Omental fat pad (tissue), 4 donors: ENCODE data around the gene ABHD17A. TPM values are rescaled to one million over a fixed set of nuclear protein-coding genes. Genes with fewer than 3 reads are reported as not detected.

Experiments
- ATAC-seq: fragments of 150-250 bp; one replicate; pipeline ENCODE4 v1.9.1; 2016; ENCODE audit warnings: mild to moderate bottlenecking, moderate library complexity; ENCODE audit not compliant: low FRiP score
- DNase-seq: peaks from one replicate; pipeline ENCODE4 v3.0.0-alpha.2; 2019; ENCODE audit warnings: low spot score
- total RNA-seq, 4 donors: library from RNA; depleted of rRNA; stranded (reverse); fragments of >200 nt; gene quantifications; one replicate each; pipeline ENCODE4 v1.1.0, GENCODE V29; 2016
- TF ChIP-seq, protein P1 (sequence below), 3 donors: fragments of 450-650 bp; IDR thresholded peaks; one replicate each; pipeline ENCODE4 v1.5.1; 2016 to 2017; ENCODE audit warnings: antibody characterized with exemption in 3 of 3, mild to moderate bottlenecking in 3 of 3, moderate library complexity in 2 of 3

The ABHD17A gene
- total RNA-seq, 4 donors from 2014 or later = 70.1 to 117 (median 87.8) TPM

DNA sequence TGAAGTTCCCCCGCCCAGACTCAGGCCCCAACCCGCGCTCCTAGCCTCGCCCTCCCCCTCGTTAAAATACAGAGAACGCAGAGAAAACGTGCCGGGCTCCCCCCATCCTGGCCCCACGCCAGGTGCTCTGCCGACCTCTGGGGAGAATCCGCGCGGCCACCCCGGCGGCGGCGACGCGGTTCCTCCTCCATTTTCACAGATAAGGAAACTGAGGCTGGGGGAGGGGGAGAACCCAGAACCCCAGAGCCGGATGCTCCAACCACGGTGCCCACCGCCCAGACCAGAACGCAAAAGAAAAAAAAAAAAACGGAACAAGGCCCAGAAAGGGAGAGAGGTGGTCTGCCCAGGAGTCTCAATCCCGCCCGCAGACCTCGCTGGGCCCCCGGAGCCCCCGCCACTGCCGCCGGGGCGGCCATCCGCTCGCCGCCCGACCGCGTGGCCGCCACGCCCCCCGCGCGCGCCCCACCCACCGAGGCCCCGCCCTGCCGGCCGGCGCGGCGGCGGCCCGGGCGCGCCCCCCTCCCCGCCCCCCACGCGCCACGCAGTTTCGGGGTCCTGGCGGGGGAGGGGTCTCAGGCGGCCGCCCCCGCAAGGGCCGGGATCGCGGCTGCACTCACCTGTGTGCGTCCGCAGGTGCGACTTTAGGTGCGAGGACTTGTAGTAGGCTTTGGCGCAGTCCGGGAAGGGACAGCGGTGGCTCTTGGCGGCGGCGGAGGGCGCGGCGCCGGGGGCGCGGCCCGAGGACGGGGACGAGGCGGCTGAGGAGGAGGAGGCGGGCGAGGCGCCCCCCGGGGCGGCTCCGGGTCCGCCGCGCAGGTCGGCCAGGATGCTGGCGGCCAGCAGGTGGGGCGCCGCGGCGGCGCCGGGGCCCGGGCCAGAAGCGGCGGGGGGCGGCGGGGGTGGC lies 22.6 kb downstream of the ABHD17A start:
- no peak for DNase-seq
- TF ChIP-seq, protein P1, sequence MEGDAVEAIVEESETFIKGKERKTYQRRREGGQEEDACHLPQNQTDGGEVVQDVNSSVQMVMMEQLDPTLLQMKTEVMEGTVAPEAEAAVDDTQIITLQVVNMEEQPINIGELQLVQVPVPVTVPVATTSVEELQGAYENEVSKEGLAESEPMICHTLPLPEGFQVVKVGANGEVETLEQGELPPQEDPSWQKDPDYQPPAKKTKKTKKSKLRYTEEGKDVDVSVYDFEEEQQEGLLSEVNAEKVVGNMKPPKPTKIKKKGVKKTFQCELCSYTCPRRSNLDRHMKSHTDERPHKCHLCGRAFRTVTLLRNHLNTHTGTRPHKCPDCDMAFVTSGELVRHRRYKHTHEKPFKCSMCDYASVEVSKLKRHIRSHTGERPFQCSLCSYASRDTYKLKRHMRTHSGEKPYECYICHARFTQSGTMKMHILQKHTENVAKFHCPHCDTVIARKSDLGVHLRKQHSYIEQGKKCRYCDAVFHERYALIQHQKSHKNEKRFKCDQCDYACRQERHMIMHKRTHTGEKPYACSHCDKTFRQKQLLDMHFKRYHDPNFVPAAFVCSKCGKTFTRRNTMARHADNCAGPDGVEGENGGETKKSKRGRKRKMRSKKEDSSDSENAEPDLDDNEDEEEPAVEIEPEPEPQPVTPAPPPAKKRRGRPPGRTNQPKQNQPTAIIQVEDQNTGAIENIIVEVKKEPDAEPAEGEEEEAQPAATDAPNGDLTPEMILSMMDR (IDR thresholded peaks at IDR 0.05) = no peak

DNA sequence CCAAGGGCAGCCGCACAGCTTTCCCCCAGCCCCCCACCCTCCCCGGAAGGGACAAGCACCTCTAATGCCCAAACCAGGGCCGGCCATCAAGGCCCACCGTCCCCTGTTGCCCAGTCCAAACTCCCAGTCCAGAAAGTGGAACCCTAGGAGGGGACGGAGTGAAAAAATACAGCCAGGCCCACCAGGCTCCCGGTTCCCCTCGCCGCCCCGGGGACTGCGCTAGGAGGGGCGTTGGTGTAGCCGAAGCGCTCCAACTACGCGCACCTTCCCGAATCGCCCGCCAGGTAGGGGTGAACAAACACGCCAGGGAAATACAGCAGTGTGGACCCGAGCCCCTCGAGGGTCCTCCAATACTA lies 23.2 kb downstream of the ABHD17A start:
- no peak for DNase-seq
- TF ChIP-seq, protein P1 (IDR thresholded peaks at IDR 0.05) = no peak
- ATAC-seq = no peak

More for the DNA sequence above, 22.6 kb downstream of the ABHD17A start:
- no peak for ATAC-seq

DNA sequence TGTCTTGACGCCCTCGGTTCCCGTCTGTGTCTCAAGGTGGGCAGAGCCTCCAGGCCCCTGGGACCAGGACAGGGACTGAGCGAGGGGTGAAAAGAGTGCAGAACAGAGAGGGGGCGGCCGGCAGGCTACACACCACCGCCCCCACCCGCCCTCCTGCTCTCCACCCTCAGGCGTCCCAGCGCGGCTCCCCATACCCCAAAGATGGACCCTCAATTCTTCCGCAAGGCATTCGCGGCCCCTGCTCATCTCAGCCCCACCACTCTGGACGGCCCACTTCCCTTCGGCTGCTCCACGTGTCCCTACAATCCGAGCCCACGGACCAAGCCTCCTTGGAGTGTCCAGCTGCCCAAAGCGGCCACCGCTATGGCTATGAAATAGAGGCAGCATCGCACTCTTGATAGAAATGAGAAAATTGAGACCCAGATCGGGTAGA lies 23.7 kb downstream of the ABHD17A start:
- no peak for ATAC-seq
- no peak for DNase-seq
- TF ChIP-seq, protein P1 (IDR thresholded peaks at IDR 0.05) = no peak

DNA sequence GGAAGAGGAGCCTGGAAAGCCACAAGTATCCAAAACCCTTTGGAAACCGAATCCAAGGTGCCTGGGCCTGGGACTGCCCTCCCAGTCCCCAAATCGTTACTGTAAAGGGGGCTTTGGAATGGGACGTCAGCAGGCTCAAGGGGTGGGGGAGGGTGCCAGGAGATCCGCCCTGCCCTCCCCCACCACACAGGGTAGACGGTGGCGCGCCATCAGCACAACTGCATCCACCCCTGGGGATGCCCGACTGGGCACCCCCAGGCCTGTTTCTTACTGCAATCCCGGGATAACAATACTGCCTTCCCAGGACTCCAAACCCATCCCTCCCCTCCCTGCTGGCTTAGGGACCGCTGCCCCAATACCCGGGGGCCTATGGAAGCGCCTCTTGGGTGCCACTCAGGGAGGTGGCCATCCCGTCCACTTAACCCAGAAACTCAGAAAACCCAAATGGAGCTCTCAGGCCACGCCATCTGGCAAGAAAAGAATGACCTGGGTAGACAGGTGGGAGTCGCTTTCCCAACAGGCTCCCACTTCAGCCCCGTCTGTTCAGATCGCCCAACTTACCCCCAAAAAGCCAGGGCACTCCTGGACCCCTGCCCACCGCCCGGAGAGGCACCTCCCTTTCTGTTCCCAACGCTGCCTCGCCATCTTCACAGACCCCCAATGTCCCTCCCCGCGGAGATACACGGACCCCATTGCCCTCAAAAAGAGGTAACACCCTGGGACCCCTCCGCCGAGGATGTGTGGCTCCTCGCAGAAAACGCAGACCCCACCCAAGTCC lies 24.3 kb downstream of the ABHD17A start:
- DNase-seq (no peak), ATAC-seq (no peak)
- TF ChIP-seq, protein P1 (IDR thresholded peaks at IDR 0.05) = no peak

DNA sequence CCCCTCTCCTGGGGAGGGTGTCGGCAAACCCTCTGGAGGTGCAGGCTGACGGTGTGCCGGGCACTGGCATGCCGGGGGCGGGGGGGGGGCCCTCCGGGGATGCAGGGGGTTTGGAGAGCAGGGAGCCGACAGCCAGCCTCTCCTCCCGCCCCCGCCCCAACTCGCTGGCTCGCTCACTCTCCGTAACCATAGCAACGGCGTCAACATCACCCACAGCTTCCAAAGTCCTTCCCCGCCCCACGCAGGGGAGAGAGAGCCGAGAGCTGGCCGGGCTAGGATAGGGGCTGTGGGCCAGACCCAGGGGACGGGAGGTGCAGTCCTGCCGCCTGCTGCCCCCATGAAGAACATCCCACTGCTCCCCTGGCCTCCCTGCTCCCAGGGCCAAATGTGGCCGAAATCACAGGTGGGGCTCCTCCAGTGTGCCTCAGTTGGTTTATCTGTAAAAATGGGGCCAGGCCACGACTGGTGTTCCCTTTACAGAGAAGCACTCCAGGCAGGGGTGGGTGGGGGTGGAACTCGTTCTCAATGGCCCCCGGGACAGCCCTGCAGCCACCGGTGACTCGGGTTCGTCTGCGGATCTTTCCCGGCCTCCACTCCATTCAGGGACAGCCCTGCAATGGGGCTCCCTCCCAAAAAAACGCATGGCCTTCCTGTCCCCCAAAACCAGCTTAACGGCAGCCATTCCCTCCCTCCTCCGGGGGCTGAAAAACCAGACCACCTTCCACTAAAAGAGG lies 25.1 kb downstream of the ABHD17A start:
- TF ChIP-seq, protein P1 (IDR thresholded peaks at IDR 0.05) = no peak
- no peak for ATAC-seq
- DNase-seq = no peak

DNA sequence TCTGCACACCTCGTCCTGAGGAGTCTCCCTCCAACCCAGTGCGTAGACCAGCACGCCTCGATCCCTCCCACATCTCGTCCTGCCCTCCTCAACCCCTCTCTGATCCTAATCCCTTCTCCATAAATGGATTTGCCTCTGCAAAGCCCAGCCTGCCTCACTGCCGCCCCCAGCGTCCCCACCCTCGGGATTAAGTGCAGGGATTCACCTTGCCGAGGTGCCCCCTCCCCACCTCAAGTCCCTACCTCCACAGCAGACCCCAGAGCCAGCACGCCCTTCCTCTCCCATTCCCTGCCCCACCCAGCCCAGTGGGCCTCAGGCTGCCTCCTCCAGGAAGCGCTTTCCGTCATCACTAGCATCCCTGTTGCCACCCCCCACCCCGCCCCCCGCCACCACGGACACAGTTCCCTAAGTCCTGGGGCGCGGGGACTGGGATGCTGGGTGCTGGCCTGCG lies 25.9 kb downstream of the ABHD17A start:
- ATAC-seq (no peak), DNase-seq (no peak)
- TF ChIP-seq, protein P1 (IDR thresholded peaks at IDR 0.05) = no peak
